ENCODE measurements around the gene RPL36A. TPM values are rescaled to one million over a fixed set of nuclear protein-coding genes. Genes with fewer than 3 reads are reported as not detected.

The RPL36A gene
- total and polyA plus RNA-seq, 10 of the 15 experiments (the other 5 are each of a cell fraction or from before 2014, with no cell fraction given): 425 to 4,528 (median 3,270) TPM

- Histone ChIP-seq H3K9ac (ENCODE audit: control insufficient read depth, insufficient read depth, low read length) (peak overlapping the region; percentile 77), H3K4me1 (ENCODE audit: control insufficient read depth, insufficient read depth, low read length) (peaks cover 10% of the 10 kb centered on the region), H3K36me3 (ENCODE audit: control insufficient read depth in 2 of 2, insufficient read depth in 2 of 2, low read length in 1 of 2) (no peaks in the 10 kb centered on the region), H3K79me2 (ENCODE audit: control insufficient read depth, insufficient read depth, low read length) (no peaks in the 10 kb centered on the region; the same call in 1 of the 2 replicates), H3K27me3 (replicated peaks in 1 of 2; ENCODE audit: control insufficient read depth in 2 of 2, insufficient read depth in 2 of 2, low read length in 1 of 2) (no peaks in the 10 kb centered on the region), H3K4me3 (peak overlapping the region; percentile 71), H2AFZ (ENCODE audit: control insufficient read depth, low read depth, low read length) (peak overlapping the region; percentile 82), H4K20me1 (ENCODE audit: control insufficient read depth, insufficient read depth) (no peaks in the 10 kb centered on the region), H3K9me3 (replicated peaks; ENCODE audit: control insufficient read depth, insufficient read depth, low read length) (no peaks in the 10 kb centered on the region), H3K4me2 (ENCODE audit: control insufficient read depth, insufficient read depth) (peak overlapping the region; percentile 72), H3K27ac (ENCODE audit: control insufficient read depth, insufficient read depth) (peak overlapping the region; percentile 63)
- in situ Hi-C loops (cut with MboI) (loop anchor here (5.0 kb wide), 2 partner anchors 174 to 379 kb away; no protein-coding TSS in a partner anchor), intact Hi-C loops (cut with micrococcal nuclease; ENCODE audit: unreplicated experiment) (loop anchor here (5.0 kb wide), 2 partner anchors 179 to 199 kb away; partner anchors contain the start of gene ARMCX6)
- BruUV-seq (replicated peaks): no TSS peak
- peak; percentile 60 for ATAC-seq
- ChIA-PET SMC1A (ENCODE audit: uncharacterized antibody, unreplicated experiment) (interaction anchor here (1.0 to 2.1 kb wide), 6 partner anchors 8 to 587 kb away, joined by 3 to 5 read pairs (median 4); partner anchors contain the start of gene RPL36A), RAD21 (ENCODE audit: unreplicated experiment) (interaction anchor here (1.2 to 1.7 kb wide), 4 partner anchors 178 to 1181 kb away, joined by 3 to 5 read pairs (median 4); no protein-coding TSS in a partner anchor), CTCF (interaction anchor here (1.2 to 3.9 kb wide), 7 partner anchors 9 to 385 kb away, joined by 4 to 13 read pairs (median 5); no protein-coding TSS in a partner anchor), POLR2A (interaction anchor here (0.5 to 1.5 kb wide), 7 partner anchors 24 to 1837 kb away, joined by 3 to 6 read pairs (median 4); partner anchors contain the start of genes TCEAL8 and TIMM8A)
- DNase-seq (ENCODE audit: low read depth, low spot score): no peak
- FAIRE-seq: no peak
- 24% methylated on average over 41 of the region's 56 CpGs for WGBS (ENCODE audit: insufficient coverage, insufficient replicate concordance, low lambda C conversion rate, missing lambda C conversion rate)
- TF ChIP-seq NFIC (IDR thresholded peaks at IDR 0.05; ENCODE audit: low read depth, low read length) (no peak), SP1 (IDR thresholded peaks at IDR 0.05; ENCODE audit: low read depth, low read length) (no peak), YY1 (IDR thresholded peaks at IDR 0.05; ENCODE audit: low read depth, low read length) (peak; percentile 89), SIX5 (IDR thresholded peaks at IDR 0.05; ENCODE audit: low read depth, low read length, severe bottlenecking) (no peak), BCL3 (IDR thresholded peaks at IDR 0.05; ENCODE audit: borderline replicate concordance, insufficient read depth, low read depth, low read length, poor library complexity, severe bottlenecking) (no peak), SPI1 (IDR thresholded peaks at IDR 0.05; ENCODE audit: borderline replicate concordance, insufficient read depth, low read depth, low read length) (peak; percentile 52; the same call in 1 of the 2 replicates), ZBTB33 (IDR thresholded peaks at IDR 0.05) (no peak), IRF5 (IDR thresholded peaks at IDR 0.05; ENCODE audit: borderline replicate concordance) (no peak), IKZF2 (IDR thresholded peaks at IDR 0.05) (peak in 1 of 2 experiments; percentile 26; a peak in 2 of 4 replicates), SREBF1 (IDR thresholded peaks at IDR 0.05; ENCODE audit: low read length) (no peak), TCF3 (IDR thresholded peaks at IDR 0.05; ENCODE audit: borderline replicate concordance, insufficient read depth, low read depth, low read length) (no peak), NFXL1 (IDR thresholded peaks at IDR 0.05; ENCODE audit: borderline replicate concordance) (no peak), POLR2A (IDR thresholded peaks at IDR 0.05; ENCODE audit: low read depth, low read length) (peak; percentile 57; the same call in 1 of the 2 replicates), RUNX3 (IDR thresholded peaks at IDR 0.05; ENCODE audit: low read length) (peak; percentile 48; the same call in 1 of the 2 replicates), IRF3 (IDR thresholded peaks at IDR 0.05) (no peak), IKZF1 (conservative IDR thresholded peaks at IDR 0.05) (peak; percentile 47; the same call in 1 of the 2 replicates), SIN3A (IDR thresholded peaks at IDR 0.05; ENCODE audit: low read depth, low read length) (no peak)
These were observed 27.4 kb downstream of the RPL36A start for GRCh38 chrX:101417981-101418841.

Measured in GM12878 (cell line).